GM12891 (cell line): ENCODE data around the gene KCNIP1.

Experiments
- DNase-seq: peaks from one replicate; pipeline ENCODE4 v3.0.0; 2011; ENCODE audit warnings: low spot score; ENCODE audit not compliant: insufficient read length
- FAIRE-seq: peaks from 2 replicates; lab custom pipeline; 2011; peaks lifted over from hg19 to GRCh38; lab: Jason Lieb, UNC
- PAX5 ChIP-seq: IDR thresholded peaks from 2 replicates; pipeline ENCODE4 v1.6.1; 2011; ENCODE audit warnings: low read length, moderate library complexity, mild to moderate bottlenecking; ENCODE audit not compliant: insufficient read depth, severe bottlenecking
- POLR2A ChIP-seq: IDR thresholded peaks from 2 replicates; pipeline ENCODE4 v1.6.1; 2011; ENCODE audit warnings: low read depth, low read length, control low read depth
- POLR2AphosphoS5 ChIP-seq: IDR thresholded peaks from 2 replicates; pipeline ENCODE4 v1.6.1; 2011; ENCODE audit warnings: low read depth, low read length, control low read depth
- POU2F2 ChIP-seq: IDR thresholded peaks from 2 replicates; pipeline ENCODE4 v1.6.1; 2011; ENCODE audit warnings: low read depth, mild to moderate bottlenecking, control low read depth, low read length, moderate library complexity
- SPI1 ChIP-seq: IDR thresholded peaks from 2 replicates; pipeline ENCODE4 v1.6.1; 2011; ENCODE audit warnings: low read depth, low read length, control low read depth
- TAF1 ChIP-seq: IDR thresholded peaks from 2 replicates; pipeline ENCODE4 v1.6.1; 2011; ENCODE audit warnings: low read depth, low read length, control low read depth

The KCNIP1 gene

GRCh38 chr5:170518277-170518676, 14.5 kb downstream of the KCNIP1 start:
- FAIRE-seq (no peak), DNase-seq (no peak)
- TF ChIP-seq POLR2AphosphoS5: no peak
- TF ChIP-seq TAF1: no peak
- TF ChIP-seq POU2F2: no peak
- no peak for TF ChIP-seq PAX5
- no peak for TF ChIP-seq POLR2A
- no peak for TF ChIP-seq SPI1

GRCh38 chr5:170519549-170519948, 15.7 kb downstream of the KCNIP1 start:
- no peak for FAIRE-seq
- TF ChIP-seq TAF1 (no peak), POLR2AphosphoS5 (no peak), PAX5 (no peak), SPI1 (no peak), POU2F2 (no peak), POLR2A (no peak)
- DNase-seq: no peak

- DNase-seq: no peak
- no peak for FAIRE-seq
- TF ChIP-seq PAX5 (no peak), POU2F2 (no peak), SPI1 (no peak), TAF1 (no peak), POLR2A (no peak), POLR2AphosphoS5 (no peak)
Measured at GRCh38 chr5:170520372-170520771, 16.6 kb downstream of the KCNIP1 start.

- no peak for FAIRE-seq
- no peak for TF ChIP-seq SPI1
- no peak for TF ChIP-seq POLR2A
- TF ChIP-seq POU2F2: no peak
- TF ChIP-seq TAF1: no peak
- TF ChIP-seq PAX5: no peak
- TF ChIP-seq POLR2AphosphoS5: no peak
- no peak for DNase-seq
Measured at GRCh38 chr5:170522211-170523141, 18.7 kb downstream of the KCNIP1 start.

GRCh38 chr5:170523142-170523551, 19.3 kb downstream of the KCNIP1 start:
- DNase-seq (no peak), FAIRE-seq (no peak)
- TF ChIP-seq POU2F2: no peak
- TF ChIP-seq PAX5: no peak
- TF ChIP-seq POLR2AphosphoS5: no peak
- TF ChIP-seq SPI1: no peak
- TF ChIP-seq TAF1: no peak
- TF ChIP-seq POLR2A: no peak

GRCh38 chr5:170523830-170524229, 20.0 kb downstream of the KCNIP1 start:
- FAIRE-seq: no peak
- no peak for TF ChIP-seq POLR2AphosphoS5
- TF ChIP-seq SPI1: no peak
- TF ChIP-seq TAF1: no peak
- no peak for TF ChIP-seq POU2F2
- TF ChIP-seq PAX5: no peak
- no peak for TF ChIP-seq POLR2A
- DNase-seq: no peak

GRCh38 chr5:170524576-170524975, 20.8 kb downstream of the KCNIP1 start:
- no peak for TF ChIP-seq POLR2AphosphoS5
- TF ChIP-seq TAF1: no peak
- no peak for TF ChIP-seq SPI1
- no peak for TF ChIP-seq PAX5
- no peak for TF ChIP-seq POLR2A
- TF ChIP-seq POU2F2: no peak
- FAIRE-seq (no peak), DNase-seq (no peak)

- no peak for FAIRE-seq
- no peak for DNase-seq
- TF ChIP-seq PAX5 (no peak), SPI1 (no peak), POLR2AphosphoS5 (no peak), TAF1 (no peak), POLR2A (no peak), POU2F2 (no peak)
Measured at GRCh38 chr5:170525470-170526211, 21.8 kb downstream of the KCNIP1 start.

- no peak for DNase-seq
- no peak for TF ChIP-seq TAF1
- TF ChIP-seq POLR2AphosphoS5: no peak
- TF ChIP-seq POU2F2: no peak
- no peak for TF ChIP-seq SPI1
- TF ChIP-seq POLR2A: no peak
- no peak for FAIRE-seq
Measured at GRCh38 chr5:170527991-170528390, 24.2 kb downstream of the KCNIP1 start.
